HG03196 (cell line): ENCODE data around the gene GNMT.
A peak's percentile ranks its signal among the peaks of the same experiment; 100 is the strongest.

Source experiments
- ATAC-seq: cut with Tn5 transposase; IDR thresholded peaks from one replicate; pipeline ENCODE4 v1.9.1; 2021; ENCODE audit not compliant: unreplicated experiment

GNMT gene

DNA sequence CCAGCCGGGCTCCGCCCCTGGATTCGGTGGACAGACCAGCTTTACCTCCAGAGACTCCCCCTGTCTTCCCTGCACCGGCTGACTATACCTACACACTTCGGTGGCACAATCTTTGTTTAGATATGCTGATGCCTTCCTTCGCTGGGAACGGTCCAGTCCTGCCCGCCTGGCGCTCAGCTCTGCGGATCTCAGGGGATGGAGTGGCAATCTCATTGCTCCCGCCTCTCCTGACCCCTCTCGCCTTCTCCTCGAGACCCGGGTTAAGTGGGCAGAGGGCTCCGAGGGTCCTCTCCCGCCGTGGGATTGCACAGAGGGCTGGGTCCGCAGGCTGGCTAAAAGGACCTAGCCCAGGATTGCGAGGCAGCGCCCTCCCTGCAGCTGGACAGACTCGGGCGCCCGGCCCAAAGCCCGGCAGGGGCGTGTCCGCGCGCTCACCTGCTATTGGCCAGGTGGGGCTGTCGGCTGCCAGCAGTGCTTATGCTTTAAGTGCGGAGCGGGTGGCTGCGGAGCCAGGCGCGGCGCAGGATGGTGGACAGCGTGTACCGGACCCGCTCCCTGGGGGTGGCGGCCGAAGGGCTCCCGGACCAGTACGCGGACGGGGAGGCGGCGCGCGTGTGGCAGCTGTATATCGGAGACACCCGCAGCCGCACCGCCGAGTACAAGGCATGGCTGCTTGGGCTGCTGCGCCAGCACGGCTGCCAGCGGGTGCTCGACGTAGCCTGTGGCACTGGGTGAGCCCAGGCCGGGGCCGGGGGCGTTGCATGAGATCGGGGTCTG is at the start of gene GNMT:
Gene GNMT (plus strand): TSS at position 512 of the 777 bp plus-strand sequence. CDS start 14 bp downstream, at position 526.
- no peak for ATAC-seq

- no peak for ATAC-seq
These were observed 49.2 kb upstream of the GNMT start for GRCh38 chr6:42911171-42912021.

DNA sequence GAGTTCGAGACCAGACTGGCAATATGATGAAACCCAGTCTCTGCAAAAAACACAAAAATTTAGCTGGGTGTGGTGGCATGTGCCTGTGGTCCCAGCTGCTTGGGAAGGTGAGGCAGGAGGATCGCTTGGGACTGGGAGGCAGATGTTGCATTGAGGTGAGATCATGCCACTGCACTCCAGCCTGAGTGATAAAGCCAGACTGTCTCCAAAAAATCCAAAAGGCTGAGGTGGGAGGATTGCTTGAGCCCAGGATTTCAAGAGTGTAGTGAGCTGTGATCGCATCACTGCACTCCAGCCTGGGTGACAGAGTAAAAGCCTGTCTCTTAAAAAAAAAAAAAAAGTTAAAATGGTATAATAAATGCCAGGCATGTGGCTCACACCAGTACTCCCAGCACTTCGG is 46.0 kb upstream of the GNMT start:
- ATAC-seq, result no peak

GRCh38 chr6:42915732-42916131 is 44.8 kb upstream of the GNMT start, which contains the start of gene PTCRA:
TSS of gene PTCRA (plus strand) at chr6:42916053. CDS start at chr6:42916070, 17 bp downstream.
- ATAC-seq, result no peak

- no peak for ATAC-seq
These were observed 44.3 kb upstream of the GNMT start for GRCh38 chr6:42916288-42916687.

GRCh38 chr6:42921801-42922200 is 38.8 kb upstream of the GNMT start:
- ATAC-seq, result no peak

DNA sequence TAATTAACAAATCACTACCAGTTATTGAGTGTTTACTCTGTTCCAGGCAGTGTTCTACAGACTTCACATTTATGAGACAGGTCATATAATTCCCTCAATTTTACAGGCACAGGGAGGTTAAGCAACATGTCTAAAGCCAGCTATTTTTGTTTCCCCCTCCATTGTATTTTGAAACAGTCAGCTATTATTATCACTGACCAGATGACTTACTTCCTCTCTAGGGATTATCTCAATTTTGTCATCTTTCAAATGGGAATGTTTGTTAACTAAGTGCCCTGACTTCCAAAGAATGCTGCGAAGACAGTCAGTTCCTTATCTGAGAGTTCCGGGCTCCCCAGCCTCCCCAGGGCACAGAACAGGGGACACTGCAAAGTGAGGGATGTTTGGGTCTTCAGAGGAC is 36.9 kb upstream of the GNMT start:
- ATAC-seq, result no peak

GRCh38 chr6:42925248-42925857 is 35.2 kb upstream of the GNMT start:
- ATAC-seq, result no peak

- ATAC-seq, result peak; percentile 69
These were observed 31.4 kb upstream of the GNMT start, which contains the start of gene CNPY3 for GRCh38 chr6:42928986-42929820. TSS of gene CNPY3 (plus strand) at chr6:42929480. CDS start at chr6:42929571, 91 bp downstream.

DNA sequence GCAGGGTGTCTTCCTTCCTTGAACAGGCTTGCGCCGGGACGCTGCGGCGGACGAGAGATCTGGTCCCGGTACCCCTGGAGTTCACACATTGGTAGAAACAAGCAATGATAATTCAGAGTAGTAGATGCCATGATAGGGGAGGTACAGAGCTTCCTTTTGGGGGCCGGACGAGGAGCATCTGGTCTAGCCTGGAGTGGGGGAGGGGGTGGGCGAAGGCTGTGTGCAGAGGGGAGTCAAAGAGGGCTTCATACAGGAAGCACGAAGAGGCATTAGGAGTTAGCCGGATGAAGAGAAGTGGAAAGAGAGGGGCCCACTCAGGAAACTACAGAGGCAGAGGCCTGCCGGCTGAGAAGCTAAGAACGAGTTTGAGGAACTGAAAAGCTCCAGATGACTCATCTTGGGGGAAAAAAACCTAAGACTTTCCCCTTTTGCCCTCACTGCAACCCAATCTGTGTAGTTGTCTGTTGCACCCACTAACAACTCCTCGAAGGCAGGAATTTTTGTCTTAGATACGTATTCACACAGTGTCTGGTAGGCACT is 30.7 kb upstream of the GNMT start:
- ATAC-seq, result peak; percentile 63

- no peak for ATAC-seq
These were observed 28.1 kb upstream of the GNMT start for GRCh38 chr6:42932412-42932811.

- no peak for ATAC-seq
These were observed 27.3 kb upstream of the GNMT start for GRCh38 chr6:42933205-42933604.

GRCh38 chr6:42935322-42935721 is 25.2 kb upstream of the GNMT start:
- no peak for ATAC-seq

DNA sequence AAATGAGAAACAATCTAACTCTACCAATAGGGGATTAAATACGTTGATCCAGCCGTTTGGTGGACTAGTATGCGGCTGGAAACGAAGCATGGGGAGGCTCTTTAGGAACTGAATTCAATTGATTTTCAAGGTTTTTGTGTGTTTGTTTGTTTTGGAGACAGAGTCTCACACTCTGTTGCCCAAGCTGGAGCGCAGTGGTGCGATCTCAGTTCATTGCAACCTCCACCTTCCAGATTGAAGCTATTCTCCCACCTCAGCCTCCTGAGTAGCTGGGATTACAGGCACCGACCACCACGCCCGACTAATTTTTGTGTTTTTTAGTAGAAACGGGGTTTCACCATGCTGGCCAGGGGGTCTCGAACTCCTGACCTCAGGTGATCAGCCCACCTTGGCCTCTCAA is 24.2 kb upstream of the GNMT start:
- ATAC-seq, result no peak

GRCh38 chr6:42937548-42938427 is 22.8 kb upstream of the GNMT start:
- ATAC-seq, result no peak

- ATAC-seq, result no peak
These were observed 22.1 kb upstream of the GNMT start for GRCh38 chr6:42938428-42938796.

GRCh38 chr6:42938987-42939809 is 21.4 kb upstream of the GNMT start:
- no peak for ATAC-seq

GRCh38 chr6:42939810-42940167 is 20.8 kb upstream of the GNMT start:
- ATAC-seq, result no peak
